ENCODE measurements around the gene MEGF6. TPM values are rescaled to one million over a fixed set of nuclear protein-coding genes. Genes with fewer than 3 reads are reported as not detected.

MEGF6 gene
- total RNA-seq, 1 experiment from 2014 or later: 14.3 TPM

DNA sequence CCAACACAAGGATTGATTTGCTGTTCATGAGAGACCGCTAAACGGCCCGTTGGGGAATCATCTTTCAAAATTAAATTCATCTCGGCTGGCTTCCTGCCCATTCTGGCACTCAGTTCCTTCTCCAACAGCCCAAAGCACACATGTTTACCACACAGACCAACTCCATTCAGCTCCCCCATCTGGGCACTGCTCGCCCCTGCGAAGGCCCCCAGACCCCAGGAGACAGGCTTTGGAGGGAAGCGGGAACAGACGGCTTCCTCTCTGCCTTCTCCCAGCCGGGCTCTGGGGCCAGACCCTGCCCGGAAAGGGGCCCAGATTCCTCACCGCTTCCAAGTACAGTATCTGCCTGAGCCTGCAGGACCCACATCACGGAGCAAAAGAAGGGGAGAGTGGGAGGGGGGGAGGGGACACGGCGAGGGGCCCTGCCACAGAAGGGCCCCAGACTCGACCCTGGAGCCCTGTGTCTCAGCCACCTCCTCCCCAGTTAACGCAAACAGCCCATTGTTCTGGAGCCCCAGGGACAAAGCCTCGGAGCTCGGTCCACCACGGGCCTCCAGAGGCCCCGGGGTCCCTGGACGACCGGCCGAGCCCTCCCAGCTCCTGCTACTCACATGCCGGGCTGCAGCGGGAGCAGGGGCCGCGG, 660 bp downstream of the MEGF6 start:
- no TSS peak for BruUV-seq (replicated peaks)
- TF ChIP-seq, protein P1, sequence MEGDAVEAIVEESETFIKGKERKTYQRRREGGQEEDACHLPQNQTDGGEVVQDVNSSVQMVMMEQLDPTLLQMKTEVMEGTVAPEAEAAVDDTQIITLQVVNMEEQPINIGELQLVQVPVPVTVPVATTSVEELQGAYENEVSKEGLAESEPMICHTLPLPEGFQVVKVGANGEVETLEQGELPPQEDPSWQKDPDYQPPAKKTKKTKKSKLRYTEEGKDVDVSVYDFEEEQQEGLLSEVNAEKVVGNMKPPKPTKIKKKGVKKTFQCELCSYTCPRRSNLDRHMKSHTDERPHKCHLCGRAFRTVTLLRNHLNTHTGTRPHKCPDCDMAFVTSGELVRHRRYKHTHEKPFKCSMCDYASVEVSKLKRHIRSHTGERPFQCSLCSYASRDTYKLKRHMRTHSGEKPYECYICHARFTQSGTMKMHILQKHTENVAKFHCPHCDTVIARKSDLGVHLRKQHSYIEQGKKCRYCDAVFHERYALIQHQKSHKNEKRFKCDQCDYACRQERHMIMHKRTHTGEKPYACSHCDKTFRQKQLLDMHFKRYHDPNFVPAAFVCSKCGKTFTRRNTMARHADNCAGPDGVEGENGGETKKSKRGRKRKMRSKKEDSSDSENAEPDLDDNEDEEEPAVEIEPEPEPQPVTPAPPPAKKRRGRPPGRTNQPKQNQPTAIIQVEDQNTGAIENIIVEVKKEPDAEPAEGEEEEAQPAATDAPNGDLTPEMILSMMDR (IDR thresholded peaks at IDR 0.05; ENCODE audit: unreplicated experiment): no peak
- ChIA-PET CTCF (no interaction called here), POLR2A (no interaction called here)
- no peaks in the 10 kb centered on the region for H3K36me3 Mint-ChIP-seq (ENCODE audit: insufficient read depth, unreplicated experiment)
- no peak overlapping the region for H3K4me3 Mint-ChIP-seq (ENCODE audit: unreplicated experiment)
- H3K9me3 Mint-ChIP-seq (ENCODE audit: unreplicated experiment): no peaks in the 10 kb centered on the region
- DNase-seq (ENCODE audit: unreplicated experiment): no peak
- H3K27me3 Mint-ChIP-seq (ENCODE audit: insufficient read depth, unreplicated experiment): no peaks in the 10 kb centered on the region
- H3K4me1 Mint-ChIP-seq (ENCODE audit: insufficient read depth, unreplicated experiment): peaks cover 11% of the 10 kb centered on the region
- no peak overlapping the region for H3K27ac Mint-ChIP-seq (ENCODE audit: low read depth, unreplicated experiment)
- intact Hi-C loops (cut with micrococcal nuclease): no loop called here

DNA sequence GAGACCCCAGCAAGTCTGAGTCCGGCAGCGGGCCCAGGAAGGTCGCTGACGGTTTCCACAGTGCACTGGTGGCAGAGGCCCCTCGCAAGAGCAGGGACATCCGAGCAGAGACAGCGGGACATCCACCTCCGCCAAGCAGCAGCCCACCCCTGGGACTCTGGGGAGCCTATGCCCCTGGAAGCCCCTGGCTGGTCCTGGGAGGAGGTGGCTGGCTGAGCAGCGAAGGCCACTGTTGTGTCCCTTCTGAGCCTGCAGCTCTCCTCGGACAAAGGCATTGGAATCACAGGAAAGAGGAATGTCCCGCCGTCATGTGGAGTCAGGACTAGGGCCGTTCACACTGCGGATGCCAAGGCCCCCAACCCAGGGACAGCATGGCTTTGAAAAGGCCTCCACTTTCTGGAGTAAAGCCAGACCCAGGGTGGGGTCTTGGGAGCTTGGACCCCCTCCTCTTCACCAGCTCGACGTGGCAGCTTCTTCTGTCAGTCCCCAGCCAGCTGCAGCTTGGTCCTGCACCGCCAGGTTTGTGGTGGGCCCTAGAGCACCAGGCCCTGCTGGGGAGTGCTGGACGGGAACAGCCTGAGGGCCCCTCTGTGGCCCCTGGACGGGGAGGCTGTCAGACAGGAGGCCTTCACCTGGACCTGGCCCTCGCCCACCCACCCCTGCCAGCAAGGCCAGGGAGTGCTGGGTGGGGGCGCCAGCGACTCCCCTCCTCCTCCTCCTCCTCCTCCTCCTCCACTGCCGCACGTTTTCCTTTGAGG, 1.4 kb downstream of the MEGF6 start:
- ChIA-PET CTCF (interaction anchor here (0.8 kb wide), 1 partner anchor 115 kb away, joined by 5 read pairs; no protein-coding TSS in a partner anchor), POLR2A (no interaction called here)
- H3K36me3 Mint-ChIP-seq (ENCODE audit: insufficient read depth, unreplicated experiment): no peaks in the 10 kb centered on the region
- no peak overlapping the region for H3K4me3 Mint-ChIP-seq (ENCODE audit: unreplicated experiment)
- H3K27ac Mint-ChIP-seq (ENCODE audit: low read depth, unreplicated experiment): no peak overlapping the region
- TF ChIP-seq, protein P1 (IDR thresholded peaks at IDR 0.05; ENCODE audit: unreplicated experiment): no peak
- no peaks in the 10 kb centered on the region for H3K9me3 Mint-ChIP-seq (ENCODE audit: unreplicated experiment)
- H3K4me1 Mint-ChIP-seq (ENCODE audit: insufficient read depth, unreplicated experiment): peaks cover 11% of the 10 kb centered on the region
- no TSS peak for BruUV-seq (replicated peaks)
- no peaks in the 10 kb centered on the region for H3K27me3 Mint-ChIP-seq (ENCODE audit: insufficient read depth, unreplicated experiment)
- no peak for DNase-seq (ENCODE audit: unreplicated experiment)
- intact Hi-C loops (cut with micrococcal nuclease): no loop called here

DNA sequence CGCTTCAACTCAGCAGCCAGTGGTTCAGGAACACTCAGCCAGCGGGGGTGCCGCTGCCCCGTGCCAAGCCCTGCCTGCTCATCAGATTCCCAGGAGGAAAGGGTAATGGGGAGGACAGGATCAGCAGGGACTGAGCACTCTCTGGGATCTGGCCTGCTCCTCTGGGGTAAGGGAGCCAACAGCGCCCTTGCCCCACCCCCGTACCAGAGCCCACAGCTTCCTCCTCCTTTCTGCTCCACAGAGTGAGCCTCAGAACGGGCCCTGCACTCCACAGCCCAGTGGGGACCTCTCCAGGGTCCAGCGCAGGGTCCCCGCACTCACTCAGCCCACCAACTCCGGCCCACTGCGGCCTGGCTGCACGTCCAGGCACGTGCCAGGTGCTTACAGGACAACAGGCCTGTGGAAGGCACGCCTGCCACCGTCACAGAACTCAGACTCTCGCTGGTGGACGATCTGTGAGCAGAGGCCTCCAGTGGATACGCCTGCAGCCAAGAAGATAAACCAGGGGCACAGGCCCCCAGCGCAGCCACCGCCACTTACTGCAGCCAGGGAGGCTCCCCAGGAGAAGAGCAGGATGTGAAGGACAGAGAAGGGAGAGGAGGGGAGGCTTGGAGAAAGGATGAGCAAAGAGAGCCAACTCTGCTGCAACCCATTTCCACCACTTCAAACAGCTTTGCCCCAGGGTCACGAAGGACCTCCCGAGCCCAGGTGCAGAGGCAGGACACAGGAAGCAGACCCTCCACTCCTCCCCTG, 2.1 kb downstream of the MEGF6 start:
- no TSS peak for BruUV-seq (replicated peaks)
- ChIA-PET POLR2A (no interaction called here), CTCF (interaction anchor here (0.6 to 1.5 kb wide), 3 partner anchors 10 to 683 kb away, joined by 3 to 8 read pairs (median 5); no protein-coding TSS in a partner anchor)
- Mint-ChIP-seq H3K36me3 (ENCODE audit: insufficient read depth, unreplicated experiment) (no peaks in the 10 kb centered on the region), H3K4me3 (ENCODE audit: unreplicated experiment) (no peak overlapping the region), H3K27me3 (ENCODE audit: insufficient read depth, unreplicated experiment) (no peaks in the 10 kb centered on the region), H3K9me3 (ENCODE audit: unreplicated experiment) (no peaks in the 10 kb centered on the region), H3K4me1 (ENCODE audit: insufficient read depth, unreplicated experiment) (peaks cover 11% of the 10 kb centered on the region), H3K27ac (ENCODE audit: low read depth, unreplicated experiment) (no peak overlapping the region)
- no peak for DNase-seq (ENCODE audit: unreplicated experiment)
- TF ChIP-seq, protein P1 (IDR thresholded peaks at IDR 0.05; ENCODE audit: unreplicated experiment): no peak
- intact Hi-C loops (cut with micrococcal nuclease): no loop called here

DNA sequence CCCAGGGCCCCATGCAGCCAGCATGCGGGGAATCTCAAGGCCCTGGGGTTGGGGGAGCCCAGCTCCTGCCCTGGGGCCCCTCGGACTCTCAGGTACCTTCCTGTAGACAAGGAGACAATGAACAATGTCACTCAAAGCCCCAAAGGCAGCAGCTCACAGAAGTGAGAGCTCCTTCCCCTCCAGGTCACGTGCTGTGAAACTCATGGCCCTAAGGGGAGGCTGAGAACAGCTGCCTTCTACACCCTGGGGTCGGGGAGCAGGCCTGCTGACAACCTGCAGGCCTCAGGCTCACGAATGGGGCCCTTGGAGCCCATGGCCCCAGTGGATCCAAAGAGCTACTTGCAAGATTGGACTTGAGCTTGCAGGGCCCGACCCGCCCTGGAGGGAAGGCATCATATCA, 3.2 kb downstream of the MEGF6 start:
- Mint-ChIP-seq H3K4me3 (ENCODE audit: unreplicated experiment) (no peak overlapping the region), H3K36me3 (ENCODE audit: insufficient read depth, unreplicated experiment) (no peaks in the 10 kb centered on the region), H3K4me1 (ENCODE audit: insufficient read depth, unreplicated experiment) (peaks cover 2% of the 10 kb centered on the region), H3K27me3 (ENCODE audit: insufficient read depth, unreplicated experiment) (no peaks in the 10 kb centered on the region), H3K9me3 (ENCODE audit: unreplicated experiment) (no peaks in the 10 kb centered on the region), H3K27ac (ENCODE audit: low read depth, unreplicated experiment) (no peak overlapping the region)
- ChIA-PET POLR2A (interaction anchor here (0.9 kb wide), 1 partner anchor 44 kb away, joined by 3 read pairs; no protein-coding TSS in a partner anchor), CTCF (interaction anchor here (0.8 to 1.5 kb wide), 2 partner anchors 11 to 43 kb away, joined by 5 to 8 read pairs; no protein-coding TSS in a partner anchor)
- intact Hi-C loops (cut with micrococcal nuclease): no loop called here
- BruUV-seq (replicated peaks): no TSS peak
- TF ChIP-seq, protein P1 (IDR thresholded peaks at IDR 0.05; ENCODE audit: unreplicated experiment): no peak
- no peak for DNase-seq (ENCODE audit: unreplicated experiment)

Data from MCF 10A (cell line).